ENCODE data around the gene CKS1B. TPM values are rescaled to one million over a fixed set of nuclear protein-coding genes. Genes with fewer than 3 reads are reported as not detected.

CKS1B gene
- total and polyA plus RNA-seq, 9 of the 15 experiments (the other 6 are each of a cell fraction or from before 2014, with no cell fraction given) = 215 to 1,103 (median 460) TPM

DNA sequence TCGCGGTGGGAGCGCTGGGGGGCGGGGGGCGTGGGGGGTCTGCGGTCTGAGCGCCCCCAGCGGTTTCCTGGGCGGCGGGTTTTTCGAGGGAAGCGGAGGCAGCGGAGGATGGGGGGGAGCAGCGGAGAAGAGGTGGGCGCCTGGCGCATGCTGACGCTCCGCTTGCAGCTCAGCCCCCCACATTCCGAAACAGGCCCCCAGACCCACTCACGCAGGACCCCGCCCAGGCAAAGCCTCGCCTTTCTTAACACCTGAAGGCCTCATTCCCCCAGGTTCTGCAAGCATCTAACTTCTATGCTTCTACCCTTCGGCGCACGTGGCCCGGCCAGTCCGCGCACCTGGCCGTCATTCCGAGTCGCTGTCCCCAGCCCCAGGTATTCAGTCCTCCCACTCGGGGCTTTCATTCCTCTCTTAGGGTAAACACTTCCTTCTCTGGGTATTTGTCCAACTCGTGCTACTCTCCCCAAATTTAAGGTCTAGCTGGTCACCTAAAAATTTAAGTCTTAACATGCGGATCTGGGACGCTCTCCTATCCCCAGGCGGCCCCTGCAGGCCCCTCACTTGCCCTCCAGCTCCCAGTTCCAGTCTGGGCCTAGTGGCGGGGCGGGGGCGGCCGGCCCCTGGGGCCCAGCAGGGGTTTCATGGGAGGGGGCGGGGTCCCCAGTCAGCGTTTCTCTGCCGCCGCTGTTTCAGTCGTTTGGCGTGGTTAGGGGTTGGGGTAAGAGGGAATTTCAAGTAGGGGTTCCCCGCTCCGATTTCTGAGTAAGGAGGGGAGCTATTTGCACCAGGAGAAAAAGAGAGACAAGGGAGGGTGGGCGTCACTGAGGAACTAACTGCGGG, 25.3 kb downstream of the CKS1B start (continued):
- TF ChIP-seq HNRNPL (IDR thresholded peaks at IDR 0.05; ENCODE audit: low read depth, low read length) (no peak), GTF2F1 (IDR thresholded peaks at IDR 0.05; ENCODE audit: low read depth, low read length) (no peak), KAT8 (IDR thresholded peaks at IDR 0.05; ENCODE audit: low read depth) (no peak), PML (IDR thresholded peaks at IDR 0.05; ENCODE audit: low read length) (peak; percentile 15; the same call in 1 of the 2 replicates), SAP30 (IDR thresholded peaks at IDR 0.05; ENCODE audit: borderline replicate concordance, insufficient read depth, low read depth, low read length, poor library complexity, severe bottlenecking) (peak; percentile 55), NR4A1 (CRISPR knock-in tag; IDR thresholded peaks at IDR 0.05) (no peak), NR4A1 (tag; IDR thresholded peaks at IDR 0.05) (peak; percentile 51), ZNF75A (CRISPR knock-in tag; IDR thresholded peaks at IDR 0.05) (no peak), SIN3A (IDR thresholded peaks at IDR 0.05; ENCODE audit: borderline replicate concordance in 2 of 2, control insufficient read depth in 1 of 2, low read depth in 2 of 2, low read length in 2 of 2) (peak in 1 of 2 experiments; percentile 67; a peak in 1 of 4 replicates), TRIM24 (IDR thresholded peaks at IDR 0.05) (no peak), HCFC1 (IDR thresholded peaks at IDR 0.05; ENCODE audit: low read depth, low read length) (no peak; the same call in 1 of the 2 replicates), ZNF384 (IDR thresholded peaks at IDR 0.05; ENCODE audit: low read depth, low read length) (no peak), ZNF707 (CRISPR knock-in tag; conservative IDR thresholded peaks at IDR 0.05) (no peak), RBM22 (IDR thresholded peaks at IDR 0.05; ENCODE audit: low read depth, low read length, poor library complexity, severe bottlenecking) (no peak), CXXC5 (CRISPR knock-in tag; IDR thresholded peaks at IDR 0.05) (peak; percentile 55), C11orf30 (IDR thresholded peaks at IDR 0.05; ENCODE audit: low read depth) (peak; percentile 48; the same call in 1 of the 2 replicates), ZNF76 (CRISPR knock-in tag; IDR thresholded peaks at IDR 0.05; ENCODE audit: borderline replicate concordance) (no peak), STAT5B (CRISPR knock-in tag; IDR thresholded peaks at IDR 0.05) (no peak)
- TF ChIP-seq, protein P1, sequence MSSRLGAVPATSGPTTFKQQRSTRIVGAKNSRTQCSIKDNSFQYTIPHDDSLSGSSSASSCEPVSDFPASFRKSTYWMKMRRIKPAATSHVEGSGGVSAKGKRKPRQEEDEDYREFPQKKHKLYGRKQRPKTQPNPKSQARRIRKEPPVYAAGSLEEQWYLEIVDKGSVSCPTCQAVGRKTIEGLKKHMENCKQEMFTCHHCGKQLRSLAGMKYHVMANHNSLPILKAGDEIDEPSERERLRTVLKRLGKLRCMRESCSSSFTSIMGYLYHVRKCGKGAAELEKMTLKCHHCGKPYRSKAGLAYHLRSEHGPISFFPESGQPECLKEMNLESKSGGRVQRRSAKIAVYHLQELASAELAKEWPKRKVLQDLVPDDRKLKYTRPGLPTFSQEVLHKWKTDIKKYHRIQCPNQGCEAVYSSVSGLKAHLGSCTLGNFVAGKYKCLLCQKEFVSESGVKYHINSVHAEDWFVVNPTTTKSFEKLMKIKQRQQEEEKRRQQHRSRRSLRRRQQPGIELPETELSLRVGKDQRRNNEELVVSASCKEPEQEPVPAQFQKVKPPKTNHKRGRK (tag; IDR thresholded peaks at IDR 0.05) = no peak
- TF ChIP-seq, protein P2, sequence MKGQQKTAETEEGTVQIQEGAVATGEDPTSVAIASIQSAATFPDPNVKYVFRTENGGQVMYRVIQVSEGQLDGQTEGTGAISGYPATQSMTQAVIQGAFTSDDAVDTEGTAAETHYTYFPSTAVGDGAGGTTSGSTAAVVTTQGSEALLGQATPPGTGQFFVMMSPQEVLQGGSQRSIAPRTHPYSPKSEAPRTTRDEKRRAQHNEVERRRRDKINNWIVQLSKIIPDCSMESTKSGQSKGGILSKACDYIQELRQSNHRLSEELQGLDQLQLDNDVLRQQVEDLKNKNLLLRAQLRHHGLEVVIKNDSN (CRISPR knock-in tag; IDR thresholded peaks at IDR 0.05) = peak; percentile 72
- TF ChIP-seq, protein P3, sequence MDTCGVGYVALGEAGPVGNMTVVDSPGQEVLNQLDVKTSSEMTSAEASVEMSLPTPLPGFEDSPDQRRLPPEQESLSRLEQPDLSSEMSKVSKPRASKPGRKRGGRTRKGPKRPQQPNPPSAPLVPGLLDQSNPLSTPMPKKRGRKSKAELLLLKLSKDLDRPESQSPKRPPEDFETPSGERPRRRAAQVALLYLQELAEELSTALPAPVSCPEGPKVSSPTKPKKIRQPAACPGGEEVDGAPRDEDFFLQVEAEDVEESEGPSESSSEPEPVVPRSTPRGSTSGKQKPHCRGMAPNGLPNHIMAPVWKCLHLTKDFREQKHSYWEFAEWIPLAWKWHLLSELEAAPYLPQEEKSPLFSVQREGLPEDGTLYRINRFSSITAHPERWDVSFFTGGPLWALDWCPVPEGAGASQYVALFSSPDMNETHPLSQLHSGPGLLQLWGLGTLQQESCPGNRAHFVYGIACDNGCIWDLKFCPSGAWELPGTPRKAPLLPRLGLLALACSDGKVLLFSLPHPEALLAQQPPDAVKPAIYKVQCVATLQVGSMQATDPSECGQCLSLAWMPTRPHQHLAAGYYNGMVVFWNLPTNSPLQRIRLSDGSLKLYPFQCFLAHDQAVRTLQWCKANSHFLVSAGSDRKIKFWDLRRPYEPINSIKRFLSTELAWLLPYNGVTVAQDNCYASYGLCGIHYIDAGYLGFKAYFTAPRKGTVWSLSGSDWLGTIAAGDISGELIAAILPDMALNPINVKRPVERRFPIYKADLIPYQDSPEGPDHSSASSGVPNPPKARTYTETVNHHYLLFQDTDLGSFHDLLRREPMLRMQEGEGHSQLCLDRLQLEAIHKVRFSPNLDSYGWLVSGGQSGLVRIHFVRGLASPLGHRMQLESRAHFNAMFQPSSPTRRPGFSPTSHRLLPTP (IDR thresholded peaks at IDR 0.05; ENCODE audit: borderline replicate concordance, extremely low read depth, insufficient read length) = no peak
